ENCODE data around the gene PLAC1. TPM values are rescaled to one million over a fixed set of nuclear protein-coding genes. Genes with fewer than 3 reads are reported as not detected.

Gene PLAC1, protein sequence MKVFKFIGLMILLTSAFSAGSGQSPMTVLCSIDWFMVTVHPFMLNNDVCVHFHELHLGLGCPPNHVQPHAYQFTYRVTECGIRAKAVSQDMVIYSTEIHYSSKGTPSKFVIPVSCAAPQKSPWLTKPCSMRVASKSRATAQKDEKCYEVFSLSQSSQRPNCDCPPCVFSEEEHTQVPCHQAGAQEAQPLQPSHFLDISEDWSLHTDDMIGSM
- total RNA-seq = not detected

DNA sequence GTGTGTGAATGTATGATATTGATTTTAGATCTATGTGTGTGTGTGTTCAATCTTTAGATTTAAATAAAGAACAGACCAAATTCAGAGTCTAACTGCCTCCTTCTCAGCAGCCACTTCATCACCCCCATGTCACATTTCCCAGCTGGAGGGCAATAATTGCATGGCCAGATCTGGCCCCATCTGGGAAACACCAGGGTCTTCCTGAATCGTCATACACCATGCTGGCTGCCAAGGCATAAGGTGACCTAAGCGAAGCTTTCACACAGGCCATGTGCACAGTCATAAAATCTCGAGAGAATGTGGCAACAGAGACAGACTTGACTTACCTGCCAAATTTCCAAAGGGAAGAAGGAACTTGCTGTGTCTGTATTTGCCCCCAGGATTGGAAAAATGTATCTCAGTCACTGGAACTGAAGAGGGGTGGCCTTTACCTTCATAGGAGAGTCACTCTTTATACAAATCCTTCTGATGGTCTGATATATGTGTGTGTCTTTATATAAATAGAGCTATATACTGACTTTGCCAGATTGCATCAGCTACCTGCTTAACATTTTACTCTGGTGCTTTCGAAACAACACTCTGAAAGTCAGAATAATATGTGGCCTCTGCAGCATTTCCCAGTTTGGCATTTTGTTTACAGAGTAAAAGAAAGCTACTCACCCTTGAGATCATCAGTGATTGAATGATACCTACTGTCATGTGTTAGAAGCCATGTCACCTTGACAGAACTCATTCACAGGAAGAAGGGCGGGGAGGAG is at the start of gene PLAC1:
Gene PLAC1, minus strand, starts transcription at position 470 of the 758 bp plus-strand sequence. CDS start 91,789 bp downstream, outside the sequence.
- TF ChIP-seq, protein P1, sequence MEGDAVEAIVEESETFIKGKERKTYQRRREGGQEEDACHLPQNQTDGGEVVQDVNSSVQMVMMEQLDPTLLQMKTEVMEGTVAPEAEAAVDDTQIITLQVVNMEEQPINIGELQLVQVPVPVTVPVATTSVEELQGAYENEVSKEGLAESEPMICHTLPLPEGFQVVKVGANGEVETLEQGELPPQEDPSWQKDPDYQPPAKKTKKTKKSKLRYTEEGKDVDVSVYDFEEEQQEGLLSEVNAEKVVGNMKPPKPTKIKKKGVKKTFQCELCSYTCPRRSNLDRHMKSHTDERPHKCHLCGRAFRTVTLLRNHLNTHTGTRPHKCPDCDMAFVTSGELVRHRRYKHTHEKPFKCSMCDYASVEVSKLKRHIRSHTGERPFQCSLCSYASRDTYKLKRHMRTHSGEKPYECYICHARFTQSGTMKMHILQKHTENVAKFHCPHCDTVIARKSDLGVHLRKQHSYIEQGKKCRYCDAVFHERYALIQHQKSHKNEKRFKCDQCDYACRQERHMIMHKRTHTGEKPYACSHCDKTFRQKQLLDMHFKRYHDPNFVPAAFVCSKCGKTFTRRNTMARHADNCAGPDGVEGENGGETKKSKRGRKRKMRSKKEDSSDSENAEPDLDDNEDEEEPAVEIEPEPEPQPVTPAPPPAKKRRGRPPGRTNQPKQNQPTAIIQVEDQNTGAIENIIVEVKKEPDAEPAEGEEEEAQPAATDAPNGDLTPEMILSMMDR (IDR thresholded peaks at IDR 0.05) = no peak
- no peak for DNase-seq (ENCODE audit: low spot score)
- Histone ChIP-seq H3K27me3 (no peaks in the 10 kb centered on the region), H3K27ac (no peak within 1 kb of the TSS), H3K4me3 (no peak within 1 kb of the TSS), H3K9me3 (no peaks in the 10 kb centered on the region), H3K4me1 (no peaks in the 10 kb centered on the region), H3K36me3 (no peaks in the 10 kb centered on the region)

DNA sequence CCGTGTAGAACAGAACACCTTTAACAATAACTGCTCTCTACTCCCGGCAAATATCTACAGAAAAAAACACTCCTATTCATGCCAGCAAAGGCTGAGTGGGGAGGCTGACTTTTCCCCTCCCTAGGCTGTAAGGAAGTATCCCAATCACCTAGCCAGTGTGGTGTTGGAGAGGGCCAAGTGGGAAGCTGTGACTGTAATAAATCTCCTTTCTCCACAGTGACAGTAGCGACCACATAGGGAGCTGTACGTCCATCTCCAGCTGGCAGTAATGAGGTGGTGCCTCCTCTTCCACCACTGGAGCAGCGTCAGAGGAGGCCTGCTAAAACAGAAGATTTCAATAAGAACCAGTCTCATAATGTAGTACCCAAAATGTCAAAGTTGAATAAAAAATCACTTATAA is 47.9 kb upstream of the PLAC1 start:
- no peak for DNase-seq (ENCODE audit: low spot score)
- H3K36me3 ChIP-seq = no peaks in the 10 kb centered on the region
- H3K4me3 ChIP-seq = no peak overlapping the region
- TF ChIP-seq, protein P1 (IDR thresholded peaks at IDR 0.05) = no peak
- H3K27ac ChIP-seq = no peak overlapping the region
- no peaks in the 10 kb centered on the region for H3K27me3 ChIP-seq
- H3K9me3 ChIP-seq = peaks cover 0 to 4% of the 10 kb centered on the region in 2 donors
- no peaks in the 10 kb centered on the region for H3K4me1 ChIP-seq

DNA sequence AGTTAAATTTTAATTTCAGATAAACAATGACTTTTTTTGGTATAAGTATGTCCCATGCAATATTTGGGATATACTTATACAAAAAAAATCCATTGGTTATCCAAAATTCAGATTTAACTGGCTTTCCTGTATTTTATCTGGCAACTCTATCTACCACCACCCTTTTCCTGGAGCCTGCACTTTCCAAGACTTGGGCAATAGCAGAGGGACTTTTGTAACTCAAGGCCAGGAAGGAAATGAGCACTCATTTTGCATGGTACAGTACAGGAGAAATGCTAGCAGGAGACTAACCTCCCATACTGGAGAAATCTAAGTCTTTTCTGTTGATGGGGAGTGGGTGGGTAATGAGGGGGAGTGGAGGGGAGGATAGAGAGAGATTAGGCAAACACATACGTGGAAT is 37.7 kb upstream of the PLAC1 start:
- Histone ChIP-seq H3K4me1 (no peaks in the 10 kb centered on the region), H3K9me3 (peaks cover 0 to 6% of the 10 kb centered on the region in 2 donors), H3K27ac (no peak overlapping the region), H3K27me3 (no peaks in the 10 kb centered on the region), H3K4me3 (no peak overlapping the region), H3K36me3 (no peaks in the 10 kb centered on the region)
- TF ChIP-seq, protein P1 (IDR thresholded peaks at IDR 0.05) = no peak
- DNase-seq (ENCODE audit: low spot score) = no peak

DNA sequence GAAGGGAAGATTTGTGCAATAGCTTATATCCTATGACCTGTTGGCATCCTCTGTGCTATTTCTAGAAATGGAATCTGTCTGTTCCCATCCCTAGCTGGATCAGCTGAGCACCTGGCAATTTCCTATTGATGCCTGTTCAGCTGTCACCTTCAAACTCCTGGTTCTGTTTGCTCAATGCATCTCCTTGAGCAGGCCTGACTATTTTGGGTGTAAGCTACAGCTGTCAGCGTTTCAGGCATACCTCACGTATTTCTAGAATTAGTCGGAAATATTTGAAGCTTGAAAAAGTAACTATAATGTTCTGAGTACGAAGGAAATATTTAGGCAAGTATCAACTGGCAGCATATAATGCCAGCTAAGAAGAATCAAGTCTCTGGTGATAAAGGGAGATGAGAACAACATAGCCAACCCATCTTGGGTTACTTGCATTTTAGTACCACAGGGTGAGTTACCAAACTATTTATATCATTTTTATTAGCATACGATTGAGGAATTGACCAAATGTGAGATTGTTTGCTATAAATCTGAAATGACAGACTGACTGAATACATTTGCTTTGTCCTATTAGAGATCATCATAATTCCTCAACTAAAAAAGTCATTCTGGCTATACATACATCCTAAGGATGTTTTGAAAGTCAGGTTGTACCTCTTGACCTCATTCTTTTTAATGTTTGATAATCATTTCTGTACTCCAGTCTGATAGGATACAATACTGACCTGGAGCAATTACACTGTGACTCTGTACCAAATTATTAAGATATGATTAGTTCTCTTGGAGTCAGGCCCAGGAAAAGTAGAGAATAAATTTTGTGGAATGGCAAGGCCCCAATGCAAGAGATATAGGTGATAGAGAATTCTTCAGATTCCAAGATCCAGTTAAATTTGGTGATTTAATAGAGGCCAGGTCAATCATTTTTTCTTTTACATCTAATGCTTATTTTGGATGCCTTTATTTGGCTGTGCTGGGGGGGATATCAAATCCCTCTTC is 36.4 kb upstream of the PLAC1 start:
- TF ChIP-seq, protein P1 (IDR thresholded peaks at IDR 0.05) = no peak
- Histone ChIP-seq H3K27ac (no peak overlapping the region), H3K4me1 (no peaks in the 10 kb centered on the region), H3K27me3 (no peaks in the 10 kb centered on the region), H3K9me3 (no peaks in the 10 kb centered on the region), H3K36me3 (no peaks in the 10 kb centered on the region), H3K4me3 (no peak overlapping the region)
- no peak for DNase-seq (ENCODE audit: low spot score)

DNA sequence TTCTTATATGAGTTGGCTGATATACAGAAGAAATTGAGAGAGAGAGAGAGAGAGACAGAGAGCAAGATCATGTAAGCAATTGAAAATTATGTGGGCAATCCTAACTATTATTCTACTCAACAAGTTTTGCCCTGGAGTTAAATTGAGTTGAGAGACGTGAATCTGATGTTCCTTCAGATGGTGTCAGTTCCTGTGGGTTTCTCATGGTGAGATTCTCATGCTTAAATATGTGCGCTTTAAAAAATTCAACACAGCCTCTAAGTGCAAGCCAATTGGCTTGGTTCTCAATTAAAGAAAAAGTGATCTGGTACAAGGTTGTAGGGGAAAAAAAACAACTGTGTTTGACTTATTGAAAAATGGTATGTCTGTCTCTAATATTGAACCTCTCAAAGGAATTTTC is 35.4 kb upstream of the PLAC1 start:
- no peak overlapping the region for H3K4me3 ChIP-seq
- no peaks in the 10 kb centered on the region for H3K4me1 ChIP-seq
- H3K27ac ChIP-seq = no peak overlapping the region
- TF ChIP-seq, protein P1 (IDR thresholded peaks at IDR 0.05) = no peak
- H3K36me3 ChIP-seq = no peaks in the 10 kb centered on the region
- DNase-seq (ENCODE audit: low spot score) = no peak
- H3K27me3 ChIP-seq = no peaks in the 10 kb centered on the region
- no peaks in the 10 kb centered on the region for H3K9me3 ChIP-seq

Data from right atrium auricular region (tissue), 2 donors.